Testis (tissue), 3 donors: ENCODE results near the gene PTER. TPM values are rescaled to one million over a fixed set of nuclear protein-coding genes. Genes with fewer than 3 reads are reported as not detected.

Experiments used
- DNase-seq: peaks from one replicate; pipeline ENCODE4 v3.0.0-alpha.2; 2019
- H3K27ac ChIP-seq, 2 donors: fragments of 200-600 bp; sonication (generic); one replicate each; pipeline ENCODE4 v1.5.1; 2019
- H3K27me3 ChIP-seq: fragments of 200-600 bp; sonication (generic); one replicate; pipeline ENCODE4 v1.5.1; 2019
- H3K36me3 ChIP-seq: fragments of 200-600 bp; sonication (generic); one replicate; pipeline ENCODE4 v1.5.1; 2017; ENCODE audit warnings: low read depth; ENCODE audit errors: missing control alignments
- H3K4me1 ChIP-seq: fragments of 200-600 bp; sonication (generic); one replicate; pipeline ENCODE4 v1.5.1; 2019
- H3K4me3 ChIP-seq, 2 donors: fragments of 200-600 bp; sonication (generic); one replicate each; pipeline ENCODE4 v1.5.1; 2017 to 2019
- H3K9me3 ChIP-seq: fragments of 200-600 bp; sonication (generic); one replicate; pipeline ENCODE4 v1.5.1; 2017
- CTCF ChIP-seq, 3 experiments: fragments of 450-650 bp in 2 of 3; fragments of 200-600 bp in 1 of 3; sonication (generic) in 1 of 3; IDR thresholded peaks; one replicate each; pipeline ENCODE4 v1.5.1; 2016 to 2019; ENCODE audit warnings: antibody characterized with exemption in 3 of 3, mild to moderate bottlenecking in 2 of 3, moderate library complexity in 1 of 3
- POLR2A ChIP-seq: fragments of 450-650 bp; IDR thresholded peaks from one replicate; pipeline ENCODE4 v1.6.1; 2017; ENCODE audit warnings: antibody characterized with exemption, mild to moderate bottlenecking, moderate library complexity
- WGBS, 2 donors: methylation state at CpG; one replicate each; pipeline ENCODE4 v1.1.5; 2018; 5-methylcytosine and 5-hydroxymethylcytosine counted together
- intact Hi-C: fragments of 100-400 bp; cut with DNase I; formaldehyde crosslinking; loops from one replicate; pipeline ENCODE4 v1.15.1; 2023; ENCODE audit warnings: low total_unique reads
- polyA plus RNA-seq: library from polyadenylated mRNA; stranded (reverse); fragments of 350-450 nt; fragmentation: Illumina TruSeq; extraction: RNeasy Lipid Tissue Mini Kit (QIAGEN cat#74804); gene quantifications from one replicate; pipeline ENCODE4 v1.2.3, GENCODE V29; 2014; ENCODE audit warnings: low read depth, low replicate concordance; ENCODE audit not compliant: insufficient read depth
- total RNA-seq, 2 donors: library from RNA; depleted of rRNA; stranded (reverse); fragments of >200 nt; gene quantifications; one replicate each; pipeline ENCODE4 v1.2.3, GENCODE V29; 2016

The PTER gene
- total and polyA plus RNA-seq, 3 donors from 2014 or later = 3.7 to 5.8 (median 4.2) TPM

GRCh38 chr10:16490511-16490910 is 53.7 kb downstream of the PTER start:
- Histone ChIP-seq H3K4me1 (no peaks in the 10 kb centered on the region), H3K36me3 (no peaks in the 10 kb centered on the region), H3K27ac (no peak overlapping the region), H3K27me3 (no peaks in the 10 kb centered on the region), H3K4me3 (no peak overlapping the region), H3K9me3 (no peaks in the 10 kb centered on the region)
- intact Hi-C loops = no loop called here
- DNase-seq = no peak
- 89 to 90% methylated on average over 3 of the region's 3 CpGs for WGBS, 2 donors
- no peak for TF ChIP-seq CTCF (IDR thresholded peaks at IDR 0.05)
- no peak for TF ChIP-seq POLR2A

GRCh38 chr10:16491933-16492332 is 55.1 kb downstream of the PTER start:
- H3K27me3 ChIP-seq = no peaks in the 10 kb centered on the region
- H3K9me3 ChIP-seq = no peaks in the 10 kb centered on the region
- WGBS, 2 donors = 59 to 61% methylated on average over 2 of the region's 2 CpGs
- H3K27ac ChIP-seq = no peak overlapping the region
- H3K4me3 ChIP-seq = no peak overlapping the region
- intact Hi-C loops = no loop called here
- no peaks in the 10 kb centered on the region for H3K36me3 ChIP-seq
- DNase-seq = no peak
- no peaks in the 10 kb centered on the region for H3K4me1 ChIP-seq
- TF ChIP-seq CTCF (IDR thresholded peaks at IDR 0.05) (no peak), POLR2A (no peak)

GRCh38 chr10:16493884-16494536 is 57.2 kb downstream of the PTER start:
- intact Hi-C loops = no loop called here
- Histone ChIP-seq H3K27ac (no peak overlapping the region), H3K4me1 (no peaks in the 10 kb centered on the region), H3K4me3 (no peak overlapping the region), H3K36me3 (no peaks in the 10 kb centered on the region), H3K9me3 (no peaks in the 10 kb centered on the region), H3K27me3 (no peaks in the 10 kb centered on the region)
- no peak for TF ChIP-seq CTCF (IDR thresholded peaks at IDR 0.05)
- no peak for TF ChIP-seq POLR2A
- no peak for DNase-seq
- WGBS, 2 donors = 83% methylated on average over 10 of the region's 10 CpGs

GRCh38 chr10:16497911-16498310 is 61.1 kb downstream of the PTER start:
- DNase-seq = no peak
- Histone ChIP-seq H3K27me3 (no peaks in the 10 kb centered on the region), H3K4me1 (no peaks in the 10 kb centered on the region), H3K27ac (no peak overlapping the region), H3K9me3 (no peaks in the 10 kb centered on the region), H3K36me3 (no peaks in the 10 kb centered on the region), H3K4me3 (no peak overlapping the region)
- intact Hi-C loops = no loop called here
- TF ChIP-seq CTCF (IDR thresholded peaks at IDR 0.05) = no peak
- no peak for TF ChIP-seq POLR2A
- WGBS, 2 donors = 94% methylated on average over 4 of the region's 4 CpGs

GRCh38 chr10:16505161-16505560 is 68.4 kb downstream of the PTER start:
- Histone ChIP-seq H3K4me3 (no peak overlapping the region), H3K27me3 (no peaks in the 10 kb centered on the region), H3K36me3 (no peaks in the 10 kb centered on the region), H3K9me3 (no peaks in the 10 kb centered on the region), H3K4me1 (no peaks in the 10 kb centered on the region), H3K27ac (no peak overlapping the region)
- 88 to 97% methylated on average over 1 of the region's 1 CpG for WGBS, 2 donors
- TF ChIP-seq POLR2A (no peak), CTCF (IDR thresholded peaks at IDR 0.05) (no peak)
- intact Hi-C loops = no loop called here
- DNase-seq = no peak
